H9 (cell line): ENCODE data around the gene SYAP1. TPM values are rescaled to one million over a fixed set of nuclear protein-coding genes. Genes with fewer than 3 reads are reported as not detected.

Source experiments
- DNase-seq: peaks from one replicate; pipeline ENCODE4 v3.0.0-alpha.2; 2017
- H2AFZ ChIP-seq: one replicate; pipeline ENCODE4 v1.6.1; 2013; ENCODE audit warnings: mild to moderate bottlenecking, low read length, control low read depth, moderate library complexity
- H2AK5ac ChIP-seq: 2 replicates; pipeline ENCODE4 v1.6.1; 2013; ENCODE audit warnings: low read length, control low read depth, mixed read lengths; ENCODE audit not compliant: insufficient read length
- H2BK120ac ChIP-seq: one replicate; pipeline ENCODE4 v1.6.1; 2013; ENCODE audit warnings: low read depth, mild to moderate bottlenecking, low read length, control low read depth, inconsistent platforms; ENCODE audit not compliant: poor library complexity, severe bottlenecking
- H2BK12ac ChIP-seq: 2 replicates; pipeline ENCODE4 v1.6.1; 2013; ENCODE audit warnings: low read length, control low read depth, mixed read lengths, low read depth; ENCODE audit not compliant: insufficient read length
- H2BK15ac ChIP-seq: 2 replicates; pipeline ENCODE4 v1.6.1; 2013; ENCODE audit warnings: low read depth, low read length, control low read depth
- H2BK20ac ChIP-seq: one replicate; pipeline ENCODE4 v1.6.1; 2013; ENCODE audit warnings: low read depth, mild to moderate bottlenecking, low read length, control low read depth, inconsistent platforms; ENCODE audit not compliant: poor library complexity, severe bottlenecking
- H2BK5ac ChIP-seq: 2 replicates; pipeline ENCODE4 v1.6.1; 2013; ENCODE audit warnings: low read length, control low read depth, mixed read lengths; ENCODE audit not compliant: insufficient read length
- H3K14ac ChIP-seq: 2 replicates; pipeline ENCODE4 v1.6.1; 2013; ENCODE audit warnings: low read length, control low read depth; ENCODE audit not compliant: insufficient read depth
- H3K18ac ChIP-seq: 2 replicates; pipeline ENCODE4 v1.6.1; 2013; ENCODE audit warnings: low read depth, mild to moderate bottlenecking, mixed read lengths, low read length, control low read depth; ENCODE audit not compliant: insufficient read length
- H3K23ac ChIP-seq: 2 replicates; pipeline ENCODE4 v1.6.1; 2013; ENCODE audit warnings: low read length, control low read depth, mixed read lengths, low read depth; ENCODE audit not compliant: insufficient read length
- H3K23me2 ChIP-seq: 2 replicates; pipeline ENCODE4 v1.6.1; 2013; ENCODE audit warnings: low read depth, mild to moderate bottlenecking, mixed read lengths, low read length, control low read depth; ENCODE audit not compliant: insufficient read length, poor library complexity, severe bottlenecking
- H3K27ac ChIP-seq: 2 replicates; pipeline ENCODE4 v1.5.1; 2013; ENCODE audit warnings: low read length, control low read depth, mixed read lengths, low read depth; ENCODE audit not compliant: insufficient read length
- H3K27me3 ChIP-seq: 2 replicates; pipeline ENCODE4 v1.6.1; 2013; ENCODE audit warnings: low read length, control low read depth, inconsistent platforms; ENCODE audit not compliant: insufficient read depth
- H3K4ac ChIP-seq: 2 replicates; pipeline ENCODE4 v1.6.1; 2013; ENCODE audit warnings: low read depth, mild to moderate bottlenecking, control low read depth, inconsistent platforms, low read length, moderate library complexity
- H3K4me1 ChIP-seq: 2 replicates; pipeline ENCODE4 v1.6.1; 2013; ENCODE audit warnings: low read length, control low read depth, inconsistent platforms; ENCODE audit not compliant: insufficient read depth
- H3K4me2 ChIP-seq: 2 replicates; pipeline ENCODE4 v1.6.1; 2013; ENCODE audit warnings: low read length, control low read depth, mixed read lengths; ENCODE audit not compliant: insufficient read length, insufficient read depth
- H3K56ac ChIP-seq: 2 replicates; pipeline ENCODE4 v1.6.1; 2013; ENCODE audit warnings: low read depth, mild to moderate bottlenecking, mixed read lengths, low read length, control low read depth; ENCODE audit not compliant: insufficient read length
- H3K79me1 ChIP-seq: 2 replicates; pipeline ENCODE4 v1.6.1; 2013; ENCODE audit warnings: low read depth, mild to moderate bottlenecking, moderate library complexity, low read length, control low read depth, inconsistent platforms; ENCODE audit not compliant: insufficient read depth, poor library complexity, severe bottlenecking
- H3K79me2 ChIP-seq: 2 replicates; pipeline ENCODE4 v1.6.1; 2013; ENCODE audit warnings: low read length, control low read depth, inconsistent platforms; ENCODE audit not compliant: insufficient read depth
- H3K9ac ChIP-seq: 2 replicates; pipeline ENCODE4 v1.6.1; 2013; ENCODE audit warnings: low read length, control low read depth, mixed read lengths; ENCODE audit not compliant: insufficient read length; ENCODE audit errors: extremely low read depth
- H3K9me3 ChIP-seq: one replicate; pipeline ENCODE4 v1.6.1; 2013; ENCODE audit warnings: low read depth, low read length, inconsistent platforms; ENCODE audit not compliant: control insufficient read depth
- H3T11ph ChIP-seq: one replicate; pipeline ENCODE4 v1.6.1; 2013; ENCODE audit warnings: mild to moderate bottlenecking, low read length, control low read depth, inconsistent platforms
- H4K20me1 ChIP-seq: one replicate; pipeline ENCODE4 v1.6.1; 2013; ENCODE audit not compliant: control insufficient read depth, insufficient read length, insufficient read depth
- H4K5ac ChIP-seq: 2 replicates; pipeline ENCODE4 v1.6.1; 2013; ENCODE audit warnings: low read depth, mild to moderate bottlenecking, mixed read lengths, low read length, control low read depth; ENCODE audit not compliant: insufficient read length
- H4K8ac ChIP-seq: replicated peaks from 2 replicates; pipeline ENCODE4 v1.6.1; 2013; ENCODE audit warnings: low read length, control low read depth, mixed read lengths, low read depth; ENCODE audit not compliant: insufficient read length
- H4K91ac ChIP-seq: 2 replicates; pipeline ENCODE4 v1.6.1; 2013; ENCODE audit warnings: low read depth, mild to moderate bottlenecking, moderate library complexity, mixed read lengths, low read length, control low read depth; ENCODE audit not compliant: insufficient read length
- H3K27ac Mint-ChIP-seq, 3 experiments: 2 replicates in 2 of 3; 3 replicates in 1 of 3; pipeline ENCODE4 v1.8.0; 2020 to 2021; ENCODE audit warnings: mixed read lengths in 3 of 3, mild to moderate bottlenecking in 1 of 3, moderate library complexity in 1 of 3
- H3K27me3 Mint-ChIP-seq: 2 replicates; pipeline ENCODE4 v1.8.0; 2021; ENCODE audit warnings: low read depth, mild to moderate bottlenecking, moderate library complexity, mixed read lengths
- H3K36me3 Mint-ChIP-seq, 3 experiments: 2 replicates in 2 of 3; 3 replicates in 1 of 3; pipeline ENCODE4 v1.8.0; 2020 to 2021; ENCODE audit warnings: low read depth in 3 of 3, mixed read lengths in 3 of 3; ENCODE audit not compliant: insufficient read depth in 1 of 3
- H3K4me1 Mint-ChIP-seq, 2 experiments: 2 replicates each; pipeline ENCODE4 v1.8.0; 2020; ENCODE audit warnings: mixed read lengths in 2 of 2
- H3K4me3 Mint-ChIP-seq, 2 experiments: 2 replicates in 1 of 2; 3 replicates in 1 of 2; pipeline ENCODE4 v1.8.0; 2020 to 2021; ENCODE audit warnings: mild to moderate bottlenecking in 2 of 2, mixed read lengths in 2 of 2, moderate library complexity in 1 of 2
- H3K9me3 Mint-ChIP-seq, 2 experiments: 2 replicates in 1 of 2; 3 replicates in 1 of 2; pipeline ENCODE4 v1.8.0; 2020; ENCODE audit warnings: mild to moderate bottlenecking in 2 of 2, mixed read lengths in 2 of 2, moderate library complexity in 1 of 2
- CTCF ChIP-seq: fragments of 200-600 bp; sonication (generic); conservative IDR thresholded peaks from 3 replicates; pipeline ENCODE4 v1.8.0; 2021; ENCODE audit warnings: antibody characterized with exemption, mild to moderate bottlenecking
- WGBS: extraction: QIAGEN DNeasy Blood & Tissue Kit; methylation state at CpG from one replicate; pipeline ENCODE4 v1.1.7; 2013; ENCODE audit warnings: missing lambda C conversion rate, low lambda C conversion rate, mixed read lengths; ENCODE audit not compliant: insufficient read length; ENCODE audit errors: extremely low coverage; 5-methylcytosine and 5-hydroxymethylcytosine counted together
- total RNA-seq: library from RNA; stranded (reverse); gene quantifications from 2 replicates; pipeline ENCODE4 v1.2.1, GENCODE V29; 2021

Gene SYAP1
- total RNA-seq, 1 experiment from 2014 or later: 42.7 TPM

GRCh38 chrX:16771483-16772398 lies 52.3 kb downstream of the SYAP1 start:
- peaks cover 4 to 21% (median 5%) of the 10 kb centered on the region in 3 experiments; a peak in 5 of 7 replicates for H3K36me3 Mint-ChIP-seq
- Histone ChIP-seq H2BK20ac (no peak overlapping the region), H4K5ac (peak overlapping the region; percentile 73), H4K91ac (no peak overlapping the region), H2BK12ac (no peak overlapping the region), H3K23ac (no peak overlapping the region), H3K4me1 (peaks cover 5% of the 10 kb centered on the region; the same call in 1 of the 2 replicates), H3K79me2 (no peaks in the 10 kb centered on the region), H4K20me1 (no peaks in the 10 kb centered on the region), H3K4ac (no peak overlapping the region; the same call in 1 of the 2 replicates), H2AK5ac (no peak overlapping the region), H3K18ac (peak overlapping the region; percentile 91), H3T11ph (peak overlapping the region; percentile 84), H3K9ac (peak overlapping the region; percentile 47), H3K27ac (peak overlapping the region; percentile 98), H3K27me3 (no peaks in the 10 kb centered on the region), H2BK120ac (peak overlapping the region; percentile 100), H3K56ac (no peak overlapping the region), H3K4me2 (peak overlapping the region; percentile 40), H2BK5ac (peak overlapping the region; percentile 97), H2BK15ac (no peak overlapping the region), H3K9me3 (no peaks in the 10 kb centered on the region), H4K8ac (no peak overlapping the region), H2AFZ (no peak overlapping the region), H3K23me2 (no peaks in the 10 kb centered on the region), H3K14ac (no peak overlapping the region; the same call in 1 of the 2 replicates), H3K79me1 (no peaks in the 10 kb centered on the region)
- DNase-seq: peak; percentile 83
- H3K27ac Mint-ChIP-seq: peak overlapping the region; percentile 99 to 100 (median 100)
- peak overlapping the region; percentile 38 to 39; a peak in 3 of 5 replicates for H3K4me3 Mint-ChIP-seq
- TF ChIP-seq CTCF: no peak
- H3K9me3 Mint-ChIP-seq: peaks cover 8 to 14% of the 10 kb centered on the region in 2 experiments
- H3K27me3 Mint-ChIP-seq: no peaks in the 10 kb centered on the region
- H3K4me1 Mint-ChIP-seq: peaks cover 29 to 34% of the 10 kb centered on the region in 2 experiments
- no CpG with 5 or more reads among the region's 16 CpGs for WGBS
